ENCODE measurements around the gene GDI2. TPM values are rescaled to one million over a fixed set of nuclear protein-coding genes. Genes with fewer than 3 reads are reported as not detected.

Gene GDI2
- total RNA-seq, 2 experiments from 2014 or later: 265 to 292 TPM

GRCh38 chr10:5818894-5819293 is 5.7 kb upstream of the GDI2 start:
- CTCF ChIA-PET (ENCODE audit: unreplicated experiment): interaction anchor here (0.6 kb wide), 1 partner anchor 52 kb away, joined by 3 read pairs; no protein-coding TSS in a partner anchor
- intact Hi-C loops (cut with micrococcal nuclease; ENCODE audit: unreplicated experiment): loop anchor here (10.0 kb wide), 1 partner anchor 266 kb away; the partner anchor contains the start of gene RBM17
- Histone ChIP-seq H3K4me2 (ENCODE audit: low read length) (no peak overlapping the region), H3K9me2 (ENCODE audit: insufficient read depth, low read length) (no peaks in the 10 kb centered on the region), H3K4me3 (ENCODE audit: low read depth, low read length, poor library complexity, severe bottlenecking) (no peak overlapping the region), H3K4me1 (ENCODE audit: insufficient read depth, low read length, poor library complexity, severe bottlenecking) (peaks cover 63% of the 10 kb centered on the region), H3K9me3 (ENCODE audit: low read length) (no peaks in the 10 kb centered on the region), H2AFZ (ENCODE audit: low read length) (peak overlapping the region; percentile 11; the same call in 1 of the 2 replicates), H3K27ac (ENCODE audit: low read depth, low read length, poor library complexity, severe bottlenecking) (no peak overlapping the region), H3K79me2 (ENCODE audit: insufficient read depth, low read depth, low read length) (peaks cover 15% of the 10 kb centered on the region; the same call in 1 of the 2 replicates), H4K20me1 (ENCODE audit: insufficient read depth, low read length) (no peaks in the 10 kb centered on the region), H3K36me3 (ENCODE audit: insufficient read depth, low read length) (0 out of 2 replicates have a peak, but pooled peaks cover 4% of the 10 kb centered on the region)
- DNase-seq (ENCODE audit: low spot score): peak; percentile 50
- POLR2A ChIA-PET: interaction anchor here (0.6 to 6.1 kb wide), 12 partner anchors 9 to 392 kb away, joined by 3 to 35 read pairs (median 5); no protein-coding TSS in a partner anchor
- TF ChIP-seq EZH2phosphoT487 (IDR thresholded peaks at IDR 0.05; ENCODE audit: borderline replicate concordance, low read depth, low read length): no peak
- TF ChIP-seq, protein P1, sequence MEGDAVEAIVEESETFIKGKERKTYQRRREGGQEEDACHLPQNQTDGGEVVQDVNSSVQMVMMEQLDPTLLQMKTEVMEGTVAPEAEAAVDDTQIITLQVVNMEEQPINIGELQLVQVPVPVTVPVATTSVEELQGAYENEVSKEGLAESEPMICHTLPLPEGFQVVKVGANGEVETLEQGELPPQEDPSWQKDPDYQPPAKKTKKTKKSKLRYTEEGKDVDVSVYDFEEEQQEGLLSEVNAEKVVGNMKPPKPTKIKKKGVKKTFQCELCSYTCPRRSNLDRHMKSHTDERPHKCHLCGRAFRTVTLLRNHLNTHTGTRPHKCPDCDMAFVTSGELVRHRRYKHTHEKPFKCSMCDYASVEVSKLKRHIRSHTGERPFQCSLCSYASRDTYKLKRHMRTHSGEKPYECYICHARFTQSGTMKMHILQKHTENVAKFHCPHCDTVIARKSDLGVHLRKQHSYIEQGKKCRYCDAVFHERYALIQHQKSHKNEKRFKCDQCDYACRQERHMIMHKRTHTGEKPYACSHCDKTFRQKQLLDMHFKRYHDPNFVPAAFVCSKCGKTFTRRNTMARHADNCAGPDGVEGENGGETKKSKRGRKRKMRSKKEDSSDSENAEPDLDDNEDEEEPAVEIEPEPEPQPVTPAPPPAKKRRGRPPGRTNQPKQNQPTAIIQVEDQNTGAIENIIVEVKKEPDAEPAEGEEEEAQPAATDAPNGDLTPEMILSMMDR (conservative IDR thresholded peaks at IDR 0.05; ENCODE audit: low read length): no peak
- no TSS peak for BruUV-seq (replicated peaks)

DNA sequence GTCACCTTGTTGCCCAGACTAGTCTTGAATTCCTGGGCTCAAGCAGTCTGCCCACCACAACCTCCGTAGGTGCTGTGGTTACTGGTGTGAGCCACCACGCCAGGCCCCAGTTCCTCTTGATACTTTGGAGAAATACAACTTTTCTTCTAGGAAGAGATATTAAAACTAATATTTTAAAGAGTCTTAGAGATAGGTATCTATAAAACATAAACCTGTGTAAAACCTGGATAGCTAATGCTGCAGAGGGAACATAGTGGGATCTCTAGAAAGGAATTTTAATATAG is 4.8 kb upstream of the GDI2 start:
- Histone ChIP-seq H3K36me3 (ENCODE audit: insufficient read depth, low read length) (0 out of 2 replicates have a peak, but pooled peaks cover 4% of the 10 kb centered on the region), H3K4me3 (ENCODE audit: low read depth, low read length, poor library complexity, severe bottlenecking) (no peak overlapping the region), H3K4me2 (ENCODE audit: low read length) (no peak overlapping the region), H3K9me3 (ENCODE audit: low read length) (no peaks in the 10 kb centered on the region), H3K27ac (ENCODE audit: low read depth, low read length, poor library complexity, severe bottlenecking) (peak overlapping the region; percentile 44), H3K9me2 (ENCODE audit: insufficient read depth, low read length) (no peaks in the 10 kb centered on the region), H2AFZ (ENCODE audit: low read length) (peak overlapping the region; percentile 10; the same call in 1 of the 2 replicates), H3K79me2 (ENCODE audit: insufficient read depth, low read depth, low read length) (peaks cover 19% of the 10 kb centered on the region; the same call in 1 of the 2 replicates), H3K4me1 (ENCODE audit: insufficient read depth, low read length, poor library complexity, severe bottlenecking) (peaks cover 63% of the 10 kb centered on the region), H4K20me1 (ENCODE audit: insufficient read depth, low read length) (no peaks in the 10 kb centered on the region)
- BruUV-seq (replicated peaks): no TSS peak
- POLR2A ChIA-PET: interaction anchor here (0.6 to 6.1 kb wide), 12 partner anchors 9 to 393 kb away, joined by 3 to 35 read pairs (median 4); no protein-coding TSS in a partner anchor
- CTCF ChIA-PET (ENCODE audit: unreplicated experiment): no interaction called here
- intact Hi-C loops (cut with micrococcal nuclease; ENCODE audit: unreplicated experiment): loop anchor here (10.0 kb wide), 1 partner anchor 267 kb away; the partner anchor contains the start of gene RBM17
- no peak for TF ChIP-seq EZH2phosphoT487 (IDR thresholded peaks at IDR 0.05; ENCODE audit: borderline replicate concordance, low read depth, low read length)
- TF ChIP-seq, protein P1 (conservative IDR thresholded peaks at IDR 0.05; ENCODE audit: low read length): no peak
- no peak for DNase-seq (ENCODE audit: low spot score)

Measured in OCI-LY7 (cell line).